Mucosa of stomach (tissue), 1 donor: ENCODE results near the gene LRMDA.

Experiments used
- H3K27me3 ChIP-seq: one replicate; pipeline ENCODE4 v1.7.0; 2013; ENCODE audit warnings: mild to moderate bottlenecking, low read length; ENCODE audit not compliant: control insufficient read depth, insufficient read depth
- H3K36me3 ChIP-seq: one replicate; pipeline ENCODE4 v1.7.0; 2013; ENCODE audit warnings: low read length; ENCODE audit not compliant: control insufficient read depth, insufficient read depth
- H3K4me1 ChIP-seq: one replicate; pipeline ENCODE4 v1.7.0; 2013; ENCODE audit warnings: mild to moderate bottlenecking, low read length; ENCODE audit not compliant: control insufficient read depth, insufficient read depth
- H3K4me3 ChIP-seq: one replicate; pipeline ENCODE4 v1.7.0; 2013; ENCODE audit warnings: low read length
- H3K9ac ChIP-seq: one replicate; pipeline ENCODE4 v1.7.0; 2013; ENCODE audit warnings: mild to moderate bottlenecking, low read length, moderate library complexity
- H3K9me3 ChIP-seq: one replicate; pipeline ENCODE4 v1.7.0; 2013; ENCODE audit warnings: mild to moderate bottlenecking, low read length, moderate library complexity; ENCODE audit not compliant: control insufficient read depth
- donor health status: Pancreatic carcinoma.

LRMDA gene

GRCh38 chr10:75643944-75644692, 212.7 kb downstream of the LRMDA start:
- H3K9me3 ChIP-seq, result no peaks in the 10 kb centered on the region
- no peaks in the 10 kb centered on the region for H3K36me3 ChIP-seq
- H3K27me3 ChIP-seq, result no peaks in the 10 kb centered on the region
- no peak overlapping the region for H3K9ac ChIP-seq
- no peaks in the 10 kb centered on the region for H3K4me1 ChIP-seq
- no peak overlapping the region for H3K4me3 ChIP-seq

GRCh38 chr10:75645704-75646103, 214.3 kb downstream of the LRMDA start:
- Histone ChIP-seq H3K36me3 (no peaks in the 10 kb centered on the region), H3K9ac (no peak overlapping the region), H3K4me1 (no peaks in the 10 kb centered on the region), H3K27me3 (no peaks in the 10 kb centered on the region), H3K4me3 (no peak overlapping the region), H3K9me3 (no peaks in the 10 kb centered on the region)

GRCh38 chr10:75646218-75646915, 214.9 kb downstream of the LRMDA start:
- H3K27me3 ChIP-seq, result no peaks in the 10 kb centered on the region
- H3K9ac ChIP-seq, result no peak overlapping the region
- H3K4me1 ChIP-seq, result no peaks in the 10 kb centered on the region
- H3K36me3 ChIP-seq, result no peaks in the 10 kb centered on the region
- H3K4me3 ChIP-seq, result no peak overlapping the region
- no peaks in the 10 kb centered on the region for H3K9me3 ChIP-seq

- no peaks in the 10 kb centered on the region for H3K27me3 ChIP-seq
- H3K36me3 ChIP-seq, result no peaks in the 10 kb centered on the region
- no peaks in the 10 kb centered on the region for H3K4me1 ChIP-seq
- no peak overlapping the region for H3K4me3 ChIP-seq
- no peaks in the 10 kb centered on the region for H3K9me3 ChIP-seq
- H3K9ac ChIP-seq, result no peak overlapping the region
Observed at GRCh38 chr10:75646916-75647315, 215.5 kb downstream of the LRMDA start.

- Histone ChIP-seq H3K27me3 (no peaks in the 10 kb centered on the region), H3K9me3 (no peaks in the 10 kb centered on the region), H3K9ac (no peak overlapping the region), H3K36me3 (no peaks in the 10 kb centered on the region), H3K4me1 (no peaks in the 10 kb centered on the region), H3K4me3 (no peak overlapping the region)
Observed at GRCh38 chr10:75647675-75648074, 216.3 kb downstream of the LRMDA start.

- Histone ChIP-seq H3K27me3 (no peaks in the 10 kb centered on the region), H3K4me1 (no peaks in the 10 kb centered on the region), H3K9me3 (no peaks in the 10 kb centered on the region), H3K9ac (no peak overlapping the region), H3K36me3 (no peaks in the 10 kb centered on the region), H3K4me3 (no peak overlapping the region)
Observed at GRCh38 chr10:75648351-75648750, 216.9 kb downstream of the LRMDA start.

GRCh38 chr10:75648854-75649253, 217.4 kb downstream of the LRMDA start:
- Histone ChIP-seq H3K36me3 (no peaks in the 10 kb centered on the region), H3K27me3 (no peaks in the 10 kb centered on the region), H3K9me3 (no peaks in the 10 kb centered on the region), H3K4me1 (no peaks in the 10 kb centered on the region), H3K9ac (no peak overlapping the region), H3K4me3 (no peak overlapping the region)

GRCh38 chr10:75649466-75649865, 218.0 kb downstream of the LRMDA start:
- H3K4me3 ChIP-seq, result no peak overlapping the region

GRCh38 chr10:75650648-75651047, 219.2 kb downstream of the LRMDA start:
- H3K4me1 ChIP-seq, result no peaks in the 10 kb centered on the region
- no peaks in the 10 kb centered on the region for H3K9me3 ChIP-seq

More at GRCh38 chr10:75649466-75649865, 218.0 kb downstream of the LRMDA start:
- Histone ChIP-seq H3K9ac (no peak overlapping the region), H3K4me1 (no peaks in the 10 kb centered on the region), H3K36me3 (no peaks in the 10 kb centered on the region), H3K27me3 (no peaks in the 10 kb centered on the region), H3K9me3 (no peaks in the 10 kb centered on the region)

GRCh38 chr10:75651417-75651816, 220.0 kb downstream of the LRMDA start:
- no peaks in the 10 kb centered on the region for H3K4me1 ChIP-seq
- no peaks in the 10 kb centered on the region for H3K9me3 ChIP-seq
- H3K36me3 ChIP-seq, result no peaks in the 10 kb centered on the region
- H3K4me3 ChIP-seq, result no peak overlapping the region
- H3K9ac ChIP-seq, result no peak overlapping the region
- H3K27me3 ChIP-seq, result no peaks in the 10 kb centered on the region

More at GRCh38 chr10:75650648-75651047, 219.2 kb downstream of the LRMDA start:
- Histone ChIP-seq H3K9ac (no peak overlapping the region), H3K36me3 (no peaks in the 10 kb centered on the region), H3K27me3 (no peaks in the 10 kb centered on the region), H3K4me3 (no peak overlapping the region)

- no peaks in the 10 kb centered on the region for H3K36me3 ChIP-seq
- H3K9ac ChIP-seq, result no peak overlapping the region
- no peaks in the 10 kb centered on the region for H3K9me3 ChIP-seq
- no peaks in the 10 kb centered on the region for H3K27me3 ChIP-seq
- no peaks in the 10 kb centered on the region for H3K4me1 ChIP-seq
- no peak overlapping the region for H3K4me3 ChIP-seq
Observed at GRCh38 chr10:75652146-75652740, 220.8 kb downstream of the LRMDA start.

GRCh38 chr10:75653761-75654160, 222.3 kb downstream of the LRMDA start:
- H3K4me1 ChIP-seq, result no peaks in the 10 kb centered on the region
- no peaks in the 10 kb centered on the region for H3K36me3 ChIP-seq
- H3K9me3 ChIP-seq, result no peaks in the 10 kb centered on the region
- no peaks in the 10 kb centered on the region for H3K27me3 ChIP-seq
- H3K4me3 ChIP-seq, result no peak overlapping the region
- no peak overlapping the region for H3K9ac ChIP-seq
